Prostate gland (tissue), 2 donors: ENCODE data around the gene RCAN2.

Experiments
- POLR2AphosphoS5 ChIP-seq: sonication (generic); formaldehyde crosslinking; IDR thresholded peaks from one replicate; pipeline ENCODE4 v1.6.1; 2017; ENCODE audit warnings: antibody characterized with exemption
- TF ChIP-seq, protein P1 (sequence below), 4 experiments: fragments of 200-600 bp in 2 of 4; fragments of 450-650 bp in 2 of 4; sonication (generic) in 2 of 4; IDR thresholded peaks; 1 replicate in 3 of 4; 2 replicates in 1 of 4; pipeline ENCODE4 v1.5.1; 2016 to 2019; ENCODE audit warnings: antibody characterized with exemption in 4 of 4, mild to moderate bottlenecking in 2 of 4, moderate library complexity in 2 of 4

DNA sequence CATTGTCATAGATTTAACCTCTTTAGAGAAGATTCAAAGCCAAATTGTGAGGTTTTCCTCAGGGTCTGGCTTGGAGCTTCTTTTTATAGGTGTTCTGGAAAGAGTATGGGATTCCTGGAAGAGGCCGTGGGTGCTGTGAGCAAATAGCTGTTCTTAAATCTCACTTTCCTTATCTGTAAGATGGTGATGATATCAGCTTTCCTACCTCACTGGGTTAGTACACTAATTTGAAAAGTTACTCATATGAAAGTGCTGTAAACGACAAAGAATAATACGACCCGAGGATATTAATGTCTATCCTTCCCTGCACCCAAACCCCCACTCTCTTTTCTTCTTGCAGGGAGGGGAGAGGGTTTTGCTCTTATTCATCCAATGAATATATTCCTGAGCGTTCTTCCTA, 203.6 kb downstream of the RCAN2 start:
- TF ChIP-seq, protein P1, sequence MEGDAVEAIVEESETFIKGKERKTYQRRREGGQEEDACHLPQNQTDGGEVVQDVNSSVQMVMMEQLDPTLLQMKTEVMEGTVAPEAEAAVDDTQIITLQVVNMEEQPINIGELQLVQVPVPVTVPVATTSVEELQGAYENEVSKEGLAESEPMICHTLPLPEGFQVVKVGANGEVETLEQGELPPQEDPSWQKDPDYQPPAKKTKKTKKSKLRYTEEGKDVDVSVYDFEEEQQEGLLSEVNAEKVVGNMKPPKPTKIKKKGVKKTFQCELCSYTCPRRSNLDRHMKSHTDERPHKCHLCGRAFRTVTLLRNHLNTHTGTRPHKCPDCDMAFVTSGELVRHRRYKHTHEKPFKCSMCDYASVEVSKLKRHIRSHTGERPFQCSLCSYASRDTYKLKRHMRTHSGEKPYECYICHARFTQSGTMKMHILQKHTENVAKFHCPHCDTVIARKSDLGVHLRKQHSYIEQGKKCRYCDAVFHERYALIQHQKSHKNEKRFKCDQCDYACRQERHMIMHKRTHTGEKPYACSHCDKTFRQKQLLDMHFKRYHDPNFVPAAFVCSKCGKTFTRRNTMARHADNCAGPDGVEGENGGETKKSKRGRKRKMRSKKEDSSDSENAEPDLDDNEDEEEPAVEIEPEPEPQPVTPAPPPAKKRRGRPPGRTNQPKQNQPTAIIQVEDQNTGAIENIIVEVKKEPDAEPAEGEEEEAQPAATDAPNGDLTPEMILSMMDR (IDR thresholded peaks at IDR 0.05) = no peak
- TF ChIP-seq POLR2AphosphoS5 = no peak
